T-helper 2 cell treated with Interferon-gamma antibody and Interleukin-4, amounts not matched to agents 100 ng/mL and 5 ng/mL, for 36 hours (primary cell): ENCODE results near the gene GMCL1. TPM values are rescaled to one million over a fixed set of nuclear protein-coding genes. Genes with fewer than 3 reads are reported as not detected.

Experiments
- intact Hi-C: fragments of 100-400 bp; cut with micrococcal nuclease; formaldehyde crosslinking; loops from one replicate; pipeline ENCODE4 v1.15.1; 2023
- total RNA-seq: library from RNA; stranded (reverse); gene quantifications from 2 replicates; pipeline ENCODE4 v1.2.3, GENCODE V29; 2022

The GMCL1 gene
- total RNA-seq, 1 donor from 2014 or later: 32.4 TPM

DNA sequence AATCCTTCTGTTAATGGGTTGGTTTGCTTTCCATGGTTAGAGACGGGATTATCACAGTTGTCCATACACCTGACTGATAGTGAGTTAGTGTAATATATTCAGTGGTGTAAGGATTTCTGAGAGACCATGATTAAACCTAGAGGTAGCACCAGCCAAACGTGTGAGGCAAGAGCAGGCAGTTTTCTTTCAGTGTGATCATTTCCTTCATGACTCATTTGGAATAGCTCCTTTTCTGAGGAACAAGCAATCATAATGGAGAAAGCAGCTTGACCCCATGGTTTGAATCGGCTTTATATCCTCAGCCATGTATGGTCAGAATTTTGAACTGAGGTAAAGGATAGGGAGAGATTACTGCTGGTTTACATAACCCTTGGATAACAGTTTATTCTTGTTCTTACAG lies 88.4 kb downstream of the GMCL1 start:
- intact Hi-C loops: no loop called here

DNA sequence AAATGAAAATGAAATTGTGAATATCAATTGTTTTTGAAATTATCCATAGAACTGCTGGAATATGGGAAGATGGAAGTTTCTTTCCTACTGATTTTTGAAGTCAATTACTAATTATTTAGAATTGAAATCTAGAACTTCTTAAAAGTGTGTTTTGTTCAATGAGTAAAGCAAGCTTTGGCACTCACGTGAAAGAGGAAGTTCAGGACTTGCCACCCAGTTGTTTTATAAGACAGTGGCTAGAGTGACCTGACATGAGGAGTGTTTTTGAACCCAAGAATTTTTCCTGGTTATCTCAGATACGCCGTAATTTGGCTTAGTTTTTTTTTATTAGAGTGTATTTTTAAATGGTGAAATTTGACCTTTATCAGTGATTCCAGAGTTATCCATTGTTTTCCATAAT lies 88.9 kb downstream of the GMCL1 start:
- intact Hi-C loops: no loop called here

DNA sequence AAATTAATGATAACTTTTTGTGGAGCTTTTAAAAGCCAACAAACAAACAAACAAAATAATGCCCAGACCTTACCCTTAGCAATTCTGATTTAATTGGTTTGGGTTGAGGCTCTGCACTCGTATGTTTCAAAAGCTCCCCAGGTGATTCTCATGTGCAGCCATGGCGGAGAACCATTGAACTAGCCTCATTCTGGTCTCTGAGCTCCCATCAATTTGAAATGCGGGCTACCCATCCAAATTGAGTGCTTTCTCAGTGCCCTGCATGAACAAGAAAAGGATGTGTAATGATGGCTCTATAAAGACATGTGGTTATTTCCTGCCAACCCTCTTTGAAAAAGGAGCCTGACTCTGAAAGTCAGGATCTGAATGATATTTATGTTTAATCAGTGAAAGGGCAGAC lies 93.7 kb downstream of the GMCL1 start:
- intact Hi-C loops: no loop called here

DNA sequence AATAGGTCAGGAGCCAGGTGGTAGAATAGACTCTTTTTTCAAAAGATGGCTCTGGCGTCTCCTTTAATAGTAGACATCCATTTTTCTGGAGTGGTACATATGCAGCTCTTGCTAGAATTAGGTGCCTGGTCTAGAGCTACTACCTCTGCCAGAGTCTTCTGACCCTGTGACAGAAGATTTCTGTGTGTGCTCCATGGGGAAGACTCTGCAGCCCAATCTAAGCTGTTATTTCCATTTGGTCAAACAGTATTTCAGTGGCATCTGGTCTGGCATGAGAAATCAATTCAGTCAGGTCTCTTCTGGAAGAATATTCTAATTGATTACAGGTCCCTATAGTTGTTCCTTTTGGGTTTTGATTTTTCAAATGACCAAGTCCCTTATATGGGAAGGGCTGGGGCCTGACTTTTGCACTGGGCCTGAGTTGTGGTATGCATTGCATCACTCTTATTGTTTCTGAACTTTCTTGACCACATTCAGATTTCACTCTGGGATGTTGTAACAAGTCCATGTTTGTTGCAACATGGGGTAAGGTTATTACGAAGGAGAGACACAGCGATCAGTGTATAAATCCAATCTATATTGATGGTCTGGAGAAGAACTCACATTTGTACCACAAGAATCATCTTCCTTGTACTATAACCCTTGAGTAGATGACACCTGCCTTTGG lies 97.5 kb downstream of the GMCL1 start:
- intact Hi-C loops: no loop called here

Other genes starting within 250 kb of the GMCL1 start
- gene AAK1, start 185.9 kb upstream of the GMCL1 start, total RNA-seq: 111 and 113 TPM in 2 replicates
- 94.6 and 96.7 TPM in 2 replicates for gene ANXA4, start 87.5 kb upstream of the GMCL1 start, total RNA-seq
- 53.5 and 57.6 TPM in 2 replicates for gene SNRNP27, start 64.3 kb downstream of the GMCL1 start, total RNA-seq
- gene MXD1, start 85.4 kb downstream of the GMCL1 start, total RNA-seq: 16.0 and 18.9 TPM in 2 replicates
- gene ASPRV1, start 132.0 kb downstream of the GMCL1 start, total RNA-seq: 1.3 and 1.5 TPM in 2 replicates